ENCODE data around the gene HYDIN. TPM values are rescaled to one million over a fixed set of nuclear protein-coding genes. Genes with fewer than 3 reads are reported as not detected.
A peak's percentile ranks its signal among the peaks of the same experiment; 100 is the strongest.
"Not testable (repeated sequence)": the region's sequence is repeated elsewhere in the genome, so short reads cannot be mapped to it uniquely, and the experiment has no call there.

Gene HYDIN
- total and polyA plus RNA-seq, 4 donors = 2.4 to 43.3 (median 18.9) TPM

DNA sequence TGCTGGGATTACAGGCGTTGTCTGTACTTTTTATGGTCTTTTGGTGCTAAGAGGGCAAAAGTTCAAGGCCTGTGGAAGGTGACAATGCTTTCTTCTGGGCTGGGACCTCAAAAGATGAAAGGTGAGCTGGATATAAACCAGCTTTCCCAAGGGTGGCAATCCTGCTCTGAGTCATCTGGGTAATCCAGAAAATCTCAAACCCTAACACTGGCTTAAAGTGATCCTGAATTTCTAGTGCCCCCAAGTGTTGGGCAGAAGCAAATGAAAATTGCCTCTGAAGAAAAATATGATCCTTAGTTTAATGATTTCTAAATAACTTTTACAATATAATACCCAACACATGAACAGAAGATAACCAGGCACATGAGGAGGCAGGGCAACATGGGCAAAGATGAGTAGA, 354.1 kb downstream of the HYDIN start:
- DNase-seq; H3K9me3 ChIP-seq (ENCODE audit: control insufficient read depth in 4 of 4, insufficient read depth in 3 of 4, low read length in 3 of 4); ATAC-seq (ENCODE audit: insufficient read depth, low FRiP score); H3K27ac ChIP-seq (ENCODE audit: low read depth in 1 of 2, low read length in 1 of 2); H3K4me1 ChIP-seq (ENCODE audit: control insufficient read depth in 5 of 5, insufficient read depth in 5 of 5, low read length in 5 of 5); H3K27me3 ChIP-seq (ENCODE audit: control insufficient read depth in 3 of 3, insufficient read depth in 3 of 3, low read length in 2 of 3); H3K36me3 ChIP-seq (ENCODE audit: control insufficient read depth in 4 of 4, insufficient read depth in 4 of 4, low read length in 4 of 4); H3K9ac ChIP-seq (ENCODE audit: insufficient read depth in 1 of 2, low read length in 2 of 2); H3K4me3 ChIP-seq: not testable (repeated sequence)
- no CpG with 5 or more reads among the region's 1 CpG for WGBS, 2 donors

DNA sequence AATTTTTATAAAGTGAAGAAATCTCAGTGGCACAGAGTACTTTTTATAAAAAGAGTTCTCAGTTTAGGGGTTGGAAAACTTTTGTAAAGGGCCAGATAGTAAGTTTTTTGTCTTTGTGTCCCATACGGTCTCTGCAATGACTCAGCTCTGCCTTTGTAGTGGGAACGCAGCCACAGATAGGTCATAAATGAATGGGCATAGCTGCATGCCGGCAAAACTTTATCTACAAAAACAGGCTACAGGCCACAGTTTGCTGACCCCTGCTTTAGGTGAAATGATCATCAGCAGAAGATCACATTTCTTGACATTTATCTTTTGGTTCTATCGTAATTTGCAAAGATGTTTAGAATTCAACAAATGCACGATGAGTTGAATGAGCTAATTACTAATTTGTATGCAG, 365.8 kb downstream of the HYDIN start:
- H3K9ac ChIP-seq (ENCODE audit: insufficient read depth in 1 of 2, low read length in 2 of 2); H3K36me3 ChIP-seq (ENCODE audit: control insufficient read depth in 4 of 4, insufficient read depth in 4 of 4, low read length in 4 of 4); H3K4me3 ChIP-seq; H3K27ac ChIP-seq (ENCODE audit: low read depth in 1 of 2, low read length in 1 of 2); H3K4me1 ChIP-seq (ENCODE audit: control insufficient read depth in 5 of 5, insufficient read depth in 5 of 5, low read length in 5 of 5); H3K27me3 ChIP-seq (ENCODE audit: control insufficient read depth in 3 of 3, insufficient read depth in 3 of 3, low read length in 2 of 3); DNase-seq; H3K9me3 ChIP-seq (ENCODE audit: control insufficient read depth in 4 of 4, insufficient read depth in 3 of 4, low read length in 3 of 4); ATAC-seq (ENCODE audit: insufficient read depth, low FRiP score): not testable (repeated sequence)
- WGBS, 2 donors = 66 to 69% methylated on average over 5 of the region's 5 CpGs

- not testable (repeated sequence) for H3K27me3 ChIP-seq (ENCODE audit: control insufficient read depth in 3 of 3, insufficient read depth in 3 of 3, low read length in 2 of 3); H3K4me1 ChIP-seq (ENCODE audit: control insufficient read depth in 5 of 5, insufficient read depth in 5 of 5, low read length in 5 of 5); H3K36me3 ChIP-seq (ENCODE audit: control insufficient read depth in 4 of 4, insufficient read depth in 4 of 4, low read length in 4 of 4); H3K9me3 ChIP-seq (ENCODE audit: control insufficient read depth in 4 of 4, insufficient read depth in 3 of 4, low read length in 3 of 4); H3K9ac ChIP-seq (ENCODE audit: insufficient read depth in 1 of 2, low read length in 2 of 2); ATAC-seq (ENCODE audit: insufficient read depth, low FRiP score); H3K4me3 ChIP-seq; H3K27ac ChIP-seq (ENCODE audit: low read depth in 1 of 2, low read length in 1 of 2)
- DNase-seq = peak in 1 of 3 donors; percentile 10
- 46 to 48% methylated on average over 8 of the region's 9 CpGs for WGBS, 2 donors
Measured at GRCh38 chr16:70861996-70862395, 368.5 kb downstream of the HYDIN start.

DNA sequence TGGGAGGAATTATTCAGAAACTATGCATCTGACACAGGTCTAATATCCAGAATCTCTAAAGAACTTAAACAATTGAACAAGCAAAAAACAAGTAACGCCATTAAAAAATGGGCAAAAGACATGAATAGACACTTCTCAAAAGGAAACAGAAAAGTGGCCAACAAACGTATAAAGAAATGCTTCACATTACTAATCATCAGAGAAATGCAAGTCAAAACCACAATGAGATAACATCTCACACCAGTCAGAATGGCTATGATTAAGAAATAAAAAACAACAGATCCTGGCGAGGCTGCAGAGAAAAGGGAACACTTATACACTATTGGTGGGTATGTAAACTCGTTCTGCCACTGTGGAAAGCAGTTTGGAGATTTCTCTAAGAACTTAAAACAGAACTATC, 379.2 kb downstream of the HYDIN start:
- H3K27me3 ChIP-seq (ENCODE audit: control insufficient read depth in 3 of 3, insufficient read depth in 3 of 3, low read length in 2 of 3); H3K36me3 ChIP-seq (ENCODE audit: control insufficient read depth in 4 of 4, insufficient read depth in 4 of 4, low read length in 4 of 4); H3K4me3 ChIP-seq; H3K9me3 ChIP-seq (ENCODE audit: control insufficient read depth in 4 of 4, insufficient read depth in 3 of 4, low read length in 3 of 4); H3K27ac ChIP-seq (ENCODE audit: low read depth in 1 of 2, low read length in 1 of 2); ATAC-seq (ENCODE audit: insufficient read depth, low FRiP score); DNase-seq; H3K9ac ChIP-seq (ENCODE audit: insufficient read depth in 1 of 2, low read length in 2 of 2); H3K4me1 ChIP-seq (ENCODE audit: control insufficient read depth in 5 of 5, insufficient read depth in 5 of 5, low read length in 5 of 5): not testable (repeated sequence)
- 37 to 55% methylated on average over 4 of the region's 4 CpGs for WGBS, 2 donors

DNA sequence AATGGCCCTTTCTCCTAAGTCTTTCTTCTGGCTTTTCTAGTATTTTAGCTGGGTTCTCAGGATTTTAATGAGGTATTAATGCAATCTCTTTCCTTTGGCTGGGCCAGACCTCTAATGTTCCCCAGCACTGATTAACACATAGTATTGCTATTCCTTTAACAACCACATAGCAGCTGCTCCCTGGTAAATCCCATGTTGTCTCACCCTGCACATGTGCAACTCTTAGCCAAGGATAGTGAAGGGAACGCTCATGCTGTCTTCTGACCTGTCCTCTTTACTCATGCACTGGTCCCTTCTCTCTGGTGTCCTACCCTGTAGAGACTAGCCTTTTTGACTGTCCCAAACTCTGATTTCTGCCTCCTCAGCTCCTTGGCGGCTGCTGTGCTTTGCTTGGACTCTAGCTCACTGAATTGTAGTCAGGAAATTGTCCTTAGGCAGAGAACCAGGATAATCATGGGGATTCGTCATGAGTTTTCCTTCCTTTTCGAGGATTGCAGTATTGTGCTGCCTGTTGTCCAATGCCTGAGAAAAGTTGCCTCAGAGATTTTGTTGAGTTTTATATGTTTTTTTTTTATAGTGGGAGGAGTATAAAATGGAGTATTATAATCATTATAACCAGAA, 406.9 kb downstream of the HYDIN start:
- not testable (repeated sequence) for H3K4me3 ChIP-seq; H3K36me3 ChIP-seq (ENCODE audit: control insufficient read depth in 4 of 4, insufficient read depth in 4 of 4, low read length in 4 of 4); H3K9ac ChIP-seq (ENCODE audit: insufficient read depth in 1 of 2, low read length in 2 of 2); H3K27ac ChIP-seq (ENCODE audit: low read depth in 1 of 2, low read length in 1 of 2); H3K27me3 ChIP-seq (ENCODE audit: control insufficient read depth in 3 of 3, insufficient read depth in 3 of 3, low read length in 2 of 3); ATAC-seq (ENCODE audit: insufficient read depth, low FRiP score); H3K4me1 ChIP-seq (ENCODE audit: control insufficient read depth in 5 of 5, insufficient read depth in 5 of 5, low read length in 5 of 5); H3K9me3 ChIP-seq (ENCODE audit: control insufficient read depth in 4 of 4, insufficient read depth in 3 of 4, low read length in 3 of 4); DNase-seq
- 87 to 90% methylated on average over 1 of the region's 4 CpGs for WGBS, 2 donors

DNA sequence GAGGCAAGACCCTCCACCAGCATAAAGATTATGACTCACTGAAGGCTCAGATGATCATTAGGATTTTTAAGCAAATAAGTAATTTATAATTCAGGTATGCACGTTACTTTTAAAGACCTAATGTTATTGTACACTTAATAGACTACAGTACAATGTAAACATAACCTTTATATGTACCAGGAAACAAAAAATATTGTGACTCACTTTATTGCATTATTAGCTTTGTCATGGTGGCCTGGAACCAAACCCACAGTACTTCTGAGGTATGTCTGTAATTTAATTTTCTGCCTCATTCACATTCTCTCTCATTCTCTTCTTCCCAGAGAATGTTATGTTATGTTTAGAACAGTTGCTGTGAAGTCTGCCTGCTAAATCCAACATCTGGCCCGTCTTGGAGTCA, 407.8 kb downstream of the HYDIN start:
- H3K9me3 ChIP-seq (ENCODE audit: control insufficient read depth in 4 of 4, insufficient read depth in 3 of 4, low read length in 3 of 4); DNase-seq; H3K4me1 ChIP-seq (ENCODE audit: control insufficient read depth in 5 of 5, insufficient read depth in 5 of 5, low read length in 5 of 5); H3K36me3 ChIP-seq (ENCODE audit: control insufficient read depth in 4 of 4, insufficient read depth in 4 of 4, low read length in 4 of 4); ATAC-seq (ENCODE audit: insufficient read depth, low FRiP score); H3K9ac ChIP-seq (ENCODE audit: insufficient read depth in 1 of 2, low read length in 2 of 2); H3K4me3 ChIP-seq; H3K27me3 ChIP-seq (ENCODE audit: control insufficient read depth in 3 of 3, insufficient read depth in 3 of 3, low read length in 2 of 3); H3K27ac ChIP-seq (ENCODE audit: low read depth in 1 of 2, low read length in 1 of 2): not testable (repeated sequence)
- 30 to 36% methylated on average over 1 of the region's 2 CpGs for WGBS, 2 donors

DNA sequence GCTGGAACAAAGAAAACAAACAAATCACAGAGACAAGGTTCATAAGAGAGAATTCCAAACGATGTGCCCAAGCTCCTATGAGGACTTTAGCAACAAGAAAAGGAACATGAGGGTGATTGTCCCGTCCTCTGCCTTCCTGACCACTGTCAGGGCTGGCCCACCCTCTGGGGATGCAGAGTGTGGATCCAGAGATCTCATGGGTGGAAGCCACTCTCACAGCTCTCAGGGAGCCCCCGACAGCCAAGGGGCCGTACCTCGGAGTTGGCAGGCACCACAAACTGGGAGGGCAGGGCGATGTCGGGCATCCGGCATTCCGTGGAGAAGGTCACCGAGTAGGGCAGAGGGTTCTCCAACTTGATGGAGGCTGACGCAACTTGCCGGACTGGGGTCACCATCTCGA, 412.4 kb downstream of the HYDIN start:
- not testable (repeated sequence) for H3K9me3 ChIP-seq (ENCODE audit: control insufficient read depth in 4 of 4, insufficient read depth in 3 of 4, low read length in 3 of 4); H3K27me3 ChIP-seq (ENCODE audit: control insufficient read depth in 3 of 3, insufficient read depth in 3 of 3, low read length in 2 of 3); H3K4me1 ChIP-seq (ENCODE audit: control insufficient read depth in 5 of 5, insufficient read depth in 5 of 5, low read length in 5 of 5); H3K9ac ChIP-seq (ENCODE audit: insufficient read depth in 1 of 2, low read length in 2 of 2); H3K27ac ChIP-seq (ENCODE audit: low read depth in 1 of 2, low read length in 1 of 2); H3K4me3 ChIP-seq; DNase-seq; H3K36me3 ChIP-seq (ENCODE audit: control insufficient read depth in 4 of 4, insufficient read depth in 4 of 4, low read length in 4 of 4); ATAC-seq (ENCODE audit: insufficient read depth, low FRiP score)
- WGBS, 2 donors = 83 to 91% methylated on average over 8 to 11 of the region's 13 CpGs
